ENCODE measurements around the gene TSPAN4.

Gene TSPAN4

GRCh38 chr11:865462-866430 lies 23.1 kb downstream of the TSPAN4 start:
- DNase-seq (ENCODE audit: low spot score): no peak

- no peak for DNase-seq (ENCODE audit: low spot score)
Measured at GRCh38 chr11:866481-866880, 23.8 kb downstream of the TSPAN4 start.

DNA sequence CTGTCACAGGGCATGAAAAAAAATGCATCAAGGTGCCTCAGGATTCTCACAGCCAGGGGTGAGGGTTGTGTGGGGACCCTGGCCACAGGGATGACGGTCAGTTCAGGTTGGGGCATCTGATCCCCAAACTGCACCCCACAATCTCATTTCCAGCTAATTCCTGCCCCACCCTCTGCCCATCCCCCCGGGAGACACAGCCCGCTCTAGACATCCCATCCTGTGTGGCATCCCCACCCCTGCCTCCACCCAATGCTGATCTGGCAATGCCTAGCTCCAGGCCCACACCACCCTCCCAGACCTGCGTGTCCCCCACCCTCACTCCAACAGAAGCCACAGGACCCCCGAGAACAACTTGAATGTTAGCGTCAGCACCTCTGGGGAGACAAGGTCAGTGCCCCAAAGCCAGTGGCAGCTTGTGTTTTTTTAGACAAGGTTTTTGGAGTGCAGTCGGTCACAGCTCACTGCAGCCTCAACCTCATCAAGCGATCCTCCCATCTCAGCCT lies 25.3 kb downstream of the TSPAN4 start:
- DNase-seq (ENCODE audit: low spot score): no peak

DNA sequence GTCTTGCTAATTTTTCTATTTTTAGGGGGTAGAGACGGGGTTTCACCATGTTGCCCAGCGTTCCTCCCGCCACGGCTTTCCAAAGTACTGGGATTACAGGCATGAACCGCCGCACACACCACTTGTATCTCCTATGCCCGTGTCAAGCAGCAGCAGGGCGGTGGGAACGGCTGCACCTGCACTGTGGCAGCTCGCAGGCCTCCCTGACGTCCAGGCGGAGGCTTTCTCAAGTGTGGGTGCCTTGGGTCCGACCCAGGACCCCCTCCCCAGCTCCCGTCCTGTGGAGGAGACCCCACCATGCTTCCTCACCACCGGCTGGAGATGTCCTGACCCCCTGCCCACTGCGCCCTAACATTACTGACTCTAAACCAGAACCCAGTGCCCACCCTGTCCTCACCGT lies 25.7 kb downstream of the TSPAN4 start:
- DNase-seq (ENCODE audit: low spot score): no peak

DNA sequence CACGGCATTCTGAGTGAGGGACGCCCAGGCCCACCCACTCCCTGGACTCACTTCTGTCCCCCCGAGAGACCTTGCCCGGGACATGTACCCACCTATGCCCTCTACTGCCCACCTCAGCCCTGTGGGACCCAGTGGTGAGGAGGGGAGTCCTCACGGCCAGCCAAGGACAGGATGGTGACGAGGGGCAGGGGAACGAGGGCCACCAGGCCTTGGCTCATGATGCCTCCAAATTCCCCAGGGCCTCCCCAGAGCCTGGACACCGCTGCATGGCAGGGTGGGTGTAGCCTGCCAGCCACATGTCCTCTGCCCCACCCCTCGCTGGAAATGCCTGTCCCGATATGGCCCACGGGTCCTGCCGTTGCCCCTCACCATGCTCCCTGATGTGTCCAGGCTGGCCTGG lies 26.1 kb downstream of the TSPAN4 start:
- no peak for DNase-seq (ENCODE audit: low spot score)

DNA sequence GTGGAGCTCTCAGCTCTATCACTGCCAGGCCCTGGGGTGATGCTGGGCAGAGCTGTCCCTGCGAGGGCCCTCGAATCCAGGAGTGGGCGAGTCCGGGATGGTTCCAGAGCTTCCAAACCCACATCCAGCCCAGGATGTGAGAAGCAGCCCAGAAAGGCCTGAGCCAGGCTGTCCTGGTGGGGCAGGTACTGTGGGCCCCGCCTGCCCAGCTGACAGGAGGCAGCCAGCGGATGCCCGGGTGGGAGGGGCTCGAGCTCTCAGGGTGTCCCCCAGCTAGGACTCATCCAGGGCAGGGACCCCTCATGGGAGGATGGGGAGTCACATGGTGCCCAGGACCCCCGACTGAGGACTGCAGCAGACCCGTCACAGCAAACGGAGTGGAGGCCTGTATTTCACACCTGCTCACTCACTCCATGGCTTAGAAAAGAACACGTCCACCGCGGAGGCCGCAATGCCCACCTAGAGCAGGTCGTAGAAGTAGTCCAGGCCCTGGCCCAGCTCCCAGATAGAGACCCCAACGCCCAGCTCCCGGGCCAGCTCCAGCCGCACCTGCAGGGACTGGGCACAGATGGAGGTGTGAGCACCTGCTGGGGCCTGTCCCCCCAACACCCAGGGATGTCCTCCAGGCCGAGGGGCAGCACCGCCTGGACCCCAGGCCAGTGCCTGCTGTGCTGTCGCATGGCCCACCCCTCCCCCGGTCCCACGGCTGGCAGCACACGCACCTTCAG lies 26.9 kb downstream of the TSPAN4 start:
- DNase-seq (ENCODE audit: low spot score): no peak

GRCh38 chr11:870127-870413 lies 27.4 kb downstream of the TSPAN4 start:
- peak; percentile 24 for DNase-seq (ENCODE audit: low spot score)

DNA sequence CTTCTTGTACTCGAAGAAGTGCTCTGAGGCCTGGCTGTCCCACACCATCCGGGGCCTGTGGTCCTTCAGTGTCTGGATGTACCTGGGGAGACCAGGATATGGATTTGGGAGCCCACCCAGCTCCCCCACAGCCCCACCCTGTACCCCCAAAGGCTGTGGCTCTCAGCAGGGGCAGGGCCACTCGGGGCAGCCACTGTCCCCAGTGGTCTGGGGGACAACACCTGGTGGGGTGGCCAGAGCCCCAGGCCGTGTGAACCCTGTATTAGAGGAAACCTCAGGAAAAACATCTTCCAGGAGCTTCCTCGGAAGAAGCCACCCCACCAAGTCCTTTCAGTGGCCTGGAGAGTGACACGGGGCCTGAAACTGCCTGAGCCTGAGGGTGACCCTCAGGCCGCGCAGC lies 27.8 kb downstream of the TSPAN4 start:
- DNase-seq (ENCODE audit: low spot score): no peak

GRCh38 chr11:871472-871871 lies 28.8 kb downstream of the TSPAN4 start:
- no peak for DNase-seq (ENCODE audit: low spot score)

DNA sequence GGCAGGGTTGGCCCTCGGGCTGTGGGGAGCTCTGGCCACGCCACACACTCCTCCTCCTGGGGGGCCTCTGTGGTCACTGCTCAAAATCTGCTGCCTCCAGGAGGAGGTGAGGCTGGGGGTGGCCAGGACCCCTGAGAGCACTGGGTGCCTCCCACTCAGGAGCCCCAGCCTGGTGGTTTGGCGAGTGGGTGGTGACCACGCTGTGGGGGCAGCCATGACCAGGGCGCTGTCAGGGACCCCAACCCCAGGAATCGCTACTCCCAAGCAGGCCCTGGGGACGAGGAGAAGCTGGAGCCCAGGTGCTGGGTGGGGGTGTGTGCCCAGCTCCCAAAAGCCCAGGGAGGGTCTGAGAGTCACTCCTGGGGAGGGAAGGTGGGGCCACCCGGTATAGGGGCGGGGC lies 30.1 kb downstream of the TSPAN4 start:
- no peak for DNase-seq (ENCODE audit: low spot score)

DNA sequence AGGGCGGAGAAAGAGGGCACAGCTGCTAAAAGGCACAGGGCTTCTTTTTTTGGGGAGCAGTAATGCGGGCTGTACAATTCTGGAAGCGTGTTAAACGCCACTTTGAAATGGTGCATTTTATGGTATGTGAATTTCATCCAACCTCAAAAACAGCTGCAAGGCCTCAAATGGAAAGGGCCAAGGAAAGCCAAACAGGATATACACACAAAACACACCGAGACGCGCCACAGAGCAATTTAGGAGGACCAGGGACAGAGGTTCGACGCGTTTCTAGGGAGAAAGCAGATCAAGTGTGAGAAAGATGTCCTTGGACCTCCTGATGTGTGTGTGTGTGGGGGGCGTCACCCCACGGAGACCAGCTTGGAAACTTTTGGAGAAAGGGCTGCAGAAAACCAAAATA lies 31.1 kb downstream of the TSPAN4 start:
- DNase-seq (ENCODE audit: low spot score): no peak

- DNase-seq (ENCODE audit: low spot score): no peak
Measured at GRCh38 chr11:875203-875602, 32.6 kb downstream of the TSPAN4 start.

DNA sequence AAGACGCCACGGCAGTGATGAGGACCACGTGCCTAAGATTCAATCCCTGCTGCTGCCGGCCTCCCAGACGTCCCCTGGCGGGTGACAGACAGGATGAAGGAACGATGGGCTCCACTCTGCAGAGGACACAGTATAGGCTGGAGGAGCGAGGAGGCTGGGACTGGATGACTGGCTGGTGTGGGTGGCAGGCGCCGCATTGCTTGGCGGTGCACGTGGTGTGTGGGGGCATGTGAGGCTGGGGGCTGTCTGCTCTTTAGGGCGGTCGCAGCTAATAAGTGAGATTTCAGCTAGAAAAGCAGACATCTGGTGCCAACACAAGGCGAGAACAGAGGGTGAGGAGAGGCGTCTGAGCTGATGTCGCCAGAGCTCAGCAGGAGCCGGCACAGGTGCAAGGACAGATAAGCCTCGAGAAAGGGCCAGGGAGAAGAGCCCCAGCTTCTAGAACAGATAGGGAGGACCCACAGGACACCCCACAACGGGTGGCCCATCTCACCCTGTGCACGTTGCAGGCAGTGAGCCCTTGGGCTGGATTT lies 33.2 kb downstream of the TSPAN4 start:
- DNase-seq (ENCODE audit: low spot score): no peak

- DNase-seq (ENCODE audit: low spot score): peak; percentile 24
Measured at GRCh38 chr11:876545-876944, 33.9 kb downstream of the TSPAN4 start.

DNA sequence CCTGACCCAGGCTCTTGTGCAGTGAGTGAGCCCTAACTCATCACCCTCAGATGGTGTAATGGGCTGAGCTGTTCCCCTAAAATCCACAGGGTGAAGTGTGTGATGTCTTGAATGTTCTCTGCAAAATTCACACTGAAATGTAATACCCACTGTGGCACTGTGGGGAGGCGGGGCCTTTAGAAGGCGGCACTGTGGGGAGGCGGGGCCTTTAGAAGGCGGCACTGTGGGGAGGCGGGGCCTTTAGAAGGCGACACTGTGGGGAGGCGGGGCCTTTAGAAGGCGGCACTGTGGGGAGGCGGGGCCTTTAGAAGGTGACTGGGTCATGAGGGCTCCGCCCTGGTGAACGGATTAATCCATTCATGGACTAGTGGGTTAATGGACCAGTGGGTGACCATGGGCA lies 34.9 kb downstream of the TSPAN4 start:
- DNase-seq (ENCODE audit: low spot score): no peak

DNA sequence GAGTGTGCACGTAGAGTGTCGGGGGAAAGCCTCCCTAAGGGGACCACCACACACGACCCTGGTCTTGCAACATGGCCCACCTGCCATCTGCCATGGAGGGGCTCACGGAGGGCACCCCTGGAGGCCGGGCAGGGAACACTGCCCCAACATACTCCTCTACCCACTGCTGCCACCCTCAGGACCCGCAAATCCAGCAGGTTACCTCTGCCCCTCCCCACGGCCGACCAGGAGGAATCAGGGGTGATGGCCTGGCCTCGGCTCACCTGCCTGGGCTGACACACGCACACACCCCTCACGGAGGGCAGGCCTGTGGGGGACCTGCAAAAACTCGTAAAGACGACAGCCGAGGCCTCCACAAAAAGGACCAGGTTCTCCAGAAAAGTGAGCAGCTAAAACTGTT lies 37.8 kb downstream of the TSPAN4 start:
- DNase-seq (ENCODE audit: low spot score): no peak

- DNase-seq (ENCODE audit: low spot score): no peak
Measured at GRCh38 chr11:882596-882995, 39.9 kb downstream of the TSPAN4 start.

GRCh38 chr11:883527-883926 lies 40.9 kb downstream of the TSPAN4 start:
- DNase-seq (ENCODE audit: low spot score): no peak

DNA sequence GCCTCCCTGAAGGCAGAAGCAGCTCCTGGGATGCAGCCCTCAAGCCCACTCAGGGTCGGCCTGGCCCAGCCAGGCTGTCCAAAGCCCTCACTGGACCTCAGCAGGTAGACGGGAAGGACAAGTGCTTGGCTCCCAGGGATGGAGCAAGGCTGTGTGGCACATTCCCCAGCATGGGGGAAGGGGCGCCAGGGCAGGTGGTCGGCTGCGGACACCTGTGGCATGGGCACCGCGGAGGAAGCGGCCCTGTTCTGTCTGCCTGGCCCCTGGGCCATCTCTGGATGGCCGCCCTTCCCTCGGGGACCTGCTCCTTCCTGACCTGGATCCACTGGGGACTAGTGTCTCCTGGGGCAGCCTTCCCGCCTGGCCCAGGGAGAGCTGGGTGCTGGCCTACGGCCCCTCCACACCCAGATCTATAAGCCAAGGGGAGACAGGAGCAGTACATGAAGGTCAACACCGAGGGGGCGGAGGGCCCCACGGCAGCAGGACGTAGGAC lies 42.0 kb downstream of the TSPAN4 start:
- no peak for DNase-seq (ENCODE audit: low spot score)

GRCh38 chr11:886568-886967 lies 43.9 kb downstream of the TSPAN4 start:
- no peak for DNase-seq (ENCODE audit: low spot score)

DNA sequence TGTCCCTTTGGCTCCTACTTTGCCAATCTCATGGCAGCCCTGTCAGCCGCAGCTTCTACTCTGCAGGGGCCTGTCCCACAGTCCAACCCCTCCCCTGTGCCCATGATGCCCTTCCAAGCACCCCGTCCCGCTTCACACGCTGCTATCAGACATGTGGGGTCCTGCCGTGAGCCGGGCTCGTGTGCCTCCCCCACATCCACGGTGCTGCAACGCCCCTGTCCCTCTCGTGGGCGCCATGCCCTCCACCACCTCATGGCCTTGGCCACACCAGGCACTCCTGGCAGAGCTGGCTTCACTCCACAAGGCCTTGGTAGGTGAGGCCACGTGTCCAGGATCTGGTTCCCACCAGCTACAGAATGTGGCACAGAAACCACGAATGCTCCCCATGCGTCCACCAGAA lies 44.9 kb downstream of the TSPAN4 start:
- no peak for DNase-seq (ENCODE audit: low spot score)

DNA sequence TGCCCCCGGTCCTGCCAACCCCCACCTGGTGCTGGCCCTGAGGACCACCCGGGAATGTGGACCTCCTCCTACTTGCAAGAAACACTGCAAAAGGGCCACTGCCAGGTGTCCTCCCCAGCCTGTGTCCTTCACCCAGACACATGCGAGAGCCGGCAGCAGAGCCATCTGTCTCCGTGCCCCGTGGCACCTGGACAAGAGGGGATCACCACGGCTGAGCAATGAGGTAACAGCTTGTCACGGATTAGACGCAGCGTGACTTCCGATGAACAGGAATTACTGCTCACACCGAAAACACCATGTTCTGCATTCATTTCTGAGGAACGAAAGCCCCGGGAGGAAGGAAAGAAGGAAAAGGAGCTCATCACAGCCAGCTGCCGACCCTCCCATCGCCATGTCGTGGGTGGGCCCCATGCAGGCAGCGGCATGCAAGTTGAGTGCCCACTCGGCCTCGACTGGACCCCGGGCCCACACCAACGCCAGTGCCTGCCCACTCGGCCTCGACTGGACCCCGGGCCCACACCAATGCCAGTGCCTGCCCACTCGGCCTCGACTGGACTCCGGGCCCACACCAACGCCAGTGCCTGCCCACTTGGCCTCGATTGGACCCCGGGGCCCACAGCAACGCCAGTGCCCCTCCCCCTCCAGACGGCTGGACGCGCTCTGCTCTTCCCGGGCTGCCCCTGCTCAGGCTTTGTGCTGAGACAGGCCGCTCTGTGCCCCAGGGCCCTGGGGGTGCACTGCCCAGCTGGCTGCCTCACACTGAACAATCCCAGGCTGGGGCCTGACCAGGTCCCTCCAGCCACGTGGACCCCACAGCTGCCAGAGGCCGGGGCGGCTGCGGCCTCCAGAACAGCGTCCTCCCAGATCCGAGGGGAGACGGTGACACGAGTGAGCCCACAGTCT lies 45.9 kb downstream of the TSPAN4 start:
- DNase-seq (ENCODE audit: low spot score): no peak

All from kidney tubule cell (primary cell).